ENCODE results near the gene STYX.

GRCh38 chr14:52798826-52799225 is 68.9 kb downstream of the STYX start:
- TF ChIP-seq CTCF (IDR thresholded peaks at IDR 0.05) (no peak), POLR2AphosphoS5 (IDR thresholded peaks at IDR 0.05; ENCODE audit: low read depth, low read length) (no peak), SIN3A (IDR thresholded peaks at IDR 0.05; ENCODE audit: borderline replicate concordance, insufficient read depth, low read depth, low read length) (no peak), TCF7L2 (IDR thresholded peaks at IDR 0.05; ENCODE audit: low read depth, low read length) (no peak)
- TF ChIP-seq, protein P1, sequence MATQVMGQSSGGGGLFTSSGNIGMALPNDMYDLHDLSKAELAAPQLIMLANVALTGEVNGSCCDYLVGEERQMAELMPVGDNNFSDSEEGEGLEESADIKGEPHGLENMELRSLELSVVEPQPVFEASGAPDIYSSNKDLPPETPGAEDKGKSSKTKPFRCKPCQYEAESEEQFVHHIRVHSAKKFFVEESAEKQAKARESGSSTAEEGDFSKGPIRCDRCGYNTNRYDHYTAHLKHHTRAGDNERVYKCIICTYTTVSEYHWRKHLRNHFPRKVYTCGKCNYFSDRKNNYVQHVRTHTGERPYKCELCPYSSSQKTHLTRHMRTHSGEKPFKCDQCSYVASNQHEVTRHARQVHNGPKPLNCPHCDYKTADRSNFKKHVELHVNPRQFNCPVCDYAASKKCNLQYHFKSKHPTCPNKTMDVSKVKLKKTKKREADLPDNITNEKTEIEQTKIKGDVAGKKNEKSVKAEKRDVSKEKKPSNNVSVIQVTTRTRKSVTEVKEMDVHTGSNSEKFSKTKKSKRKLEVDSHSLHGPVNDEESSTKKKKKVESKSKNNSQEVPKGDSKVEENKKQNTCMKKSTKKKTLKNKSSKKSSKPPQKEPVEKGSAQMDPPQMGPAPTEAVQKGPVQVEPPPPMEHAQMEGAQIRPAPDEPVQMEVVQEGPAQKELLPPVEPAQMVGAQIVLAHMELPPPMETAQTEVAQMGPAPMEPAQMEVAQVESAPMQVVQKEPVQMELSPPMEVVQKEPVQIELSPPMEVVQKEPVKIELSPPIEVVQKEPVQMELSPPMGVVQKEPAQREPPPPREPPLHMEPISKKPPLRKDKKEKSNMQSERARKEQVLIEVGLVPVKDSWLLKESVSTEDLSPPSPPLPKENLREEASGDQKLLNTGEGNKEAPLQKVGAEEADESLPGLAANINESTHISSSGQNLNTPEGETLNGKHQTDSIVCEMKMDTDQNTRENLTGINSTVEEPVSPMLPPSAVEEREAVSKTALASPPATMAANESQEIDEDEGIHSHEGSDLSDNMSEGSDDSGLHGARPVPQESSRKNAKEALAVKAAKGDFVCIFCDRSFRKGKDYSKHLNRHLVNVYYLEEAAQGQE (IDR thresholded peaks at IDR 0.05; ENCODE audit: insufficient read depth in 1 of 2, low read depth in 2 of 2, low read length in 1 of 2): no peak

Data from Panc1 (cell line).